GM12875 (cell line): ENCODE results near the gene ACER2.

Experiments
- H3K4me3 ChIP-seq: one replicate; pipeline ENCODE4 v1.5.1; 2011; ENCODE audit warnings: low read depth, low read length, control low read depth
- TF ChIP-seq, protein P1 (sequence below): IDR thresholded peaks from 2 replicates; pipeline ENCODE4 v1.5.1; 2011; ENCODE audit warnings: low read depth, mild to moderate bottlenecking, control low read depth, inconsistent platforms, low read length, moderate library complexity, borderline replicate concordance; ENCODE audit not compliant: insufficient read depth

Gene ACER2

DNA sequence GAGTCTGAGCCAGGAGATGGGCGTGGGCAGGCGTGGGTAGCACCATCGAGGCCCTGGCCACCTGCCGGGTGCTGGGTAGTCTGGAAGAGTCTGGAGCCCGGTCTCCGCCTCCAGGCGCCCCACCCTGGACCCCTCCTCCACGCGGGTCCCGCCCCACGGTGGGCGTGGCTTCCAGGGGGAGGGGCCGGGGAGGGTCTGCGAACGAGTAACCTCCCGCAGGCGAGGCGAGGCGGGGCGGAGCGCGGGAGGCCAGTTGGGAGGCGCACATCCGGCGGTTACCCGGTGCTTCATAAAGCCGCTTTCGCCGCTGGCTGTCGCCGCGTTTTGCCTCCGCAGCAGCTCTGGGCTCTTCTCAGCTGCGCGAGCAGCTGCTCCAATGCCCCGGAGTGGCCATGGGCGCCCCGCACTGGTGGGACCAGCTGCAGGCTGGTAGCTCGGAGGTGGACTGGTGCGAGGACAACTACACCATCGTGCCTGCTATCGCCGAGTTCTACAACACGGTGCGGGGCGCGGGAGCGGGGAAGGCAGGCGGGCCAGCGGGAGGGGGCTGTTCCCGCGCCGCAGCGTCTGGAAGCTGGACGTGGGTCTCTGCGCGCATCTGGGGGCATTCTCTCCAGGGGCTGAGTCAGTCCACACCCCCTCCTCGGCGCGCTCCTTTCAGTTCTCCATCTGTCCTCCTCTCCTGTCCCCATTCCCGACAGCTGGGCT lies at the start of gene ACER2:
ACER2 (plus strand) TSS at position 317 of the 708 bp plus-strand sequence; CDS start at position 393, 76 bp downstream.
- TF ChIP-seq, protein P1, sequence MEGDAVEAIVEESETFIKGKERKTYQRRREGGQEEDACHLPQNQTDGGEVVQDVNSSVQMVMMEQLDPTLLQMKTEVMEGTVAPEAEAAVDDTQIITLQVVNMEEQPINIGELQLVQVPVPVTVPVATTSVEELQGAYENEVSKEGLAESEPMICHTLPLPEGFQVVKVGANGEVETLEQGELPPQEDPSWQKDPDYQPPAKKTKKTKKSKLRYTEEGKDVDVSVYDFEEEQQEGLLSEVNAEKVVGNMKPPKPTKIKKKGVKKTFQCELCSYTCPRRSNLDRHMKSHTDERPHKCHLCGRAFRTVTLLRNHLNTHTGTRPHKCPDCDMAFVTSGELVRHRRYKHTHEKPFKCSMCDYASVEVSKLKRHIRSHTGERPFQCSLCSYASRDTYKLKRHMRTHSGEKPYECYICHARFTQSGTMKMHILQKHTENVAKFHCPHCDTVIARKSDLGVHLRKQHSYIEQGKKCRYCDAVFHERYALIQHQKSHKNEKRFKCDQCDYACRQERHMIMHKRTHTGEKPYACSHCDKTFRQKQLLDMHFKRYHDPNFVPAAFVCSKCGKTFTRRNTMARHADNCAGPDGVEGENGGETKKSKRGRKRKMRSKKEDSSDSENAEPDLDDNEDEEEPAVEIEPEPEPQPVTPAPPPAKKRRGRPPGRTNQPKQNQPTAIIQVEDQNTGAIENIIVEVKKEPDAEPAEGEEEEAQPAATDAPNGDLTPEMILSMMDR, result no peak
- peak within 1 kb of the TSS; percentile 79 for H3K4me3 ChIP-seq

DNA sequence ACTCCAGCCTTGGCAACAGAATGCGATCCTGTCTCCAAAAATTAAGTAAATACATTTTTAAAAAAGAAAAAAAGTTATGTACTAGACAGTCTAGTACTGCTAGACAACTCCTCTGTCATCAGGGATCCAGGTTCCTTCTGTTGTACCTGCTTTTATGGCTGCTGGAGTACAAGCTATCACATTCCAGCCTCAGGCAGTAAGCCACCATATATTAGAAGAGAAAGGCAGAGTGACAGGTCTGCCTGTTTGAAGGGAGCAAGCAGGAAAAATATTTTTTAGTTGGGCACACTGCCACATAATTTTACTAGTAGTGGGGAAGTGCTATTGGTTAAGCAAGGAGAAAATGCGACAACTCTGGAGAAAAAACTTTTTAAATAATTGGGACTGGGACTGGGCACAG lies 39.7 kb upstream of the ACER2 start:
- TF ChIP-seq, protein P1, result no peak
- no peak overlapping the region for H3K4me3 ChIP-seq

DNA sequence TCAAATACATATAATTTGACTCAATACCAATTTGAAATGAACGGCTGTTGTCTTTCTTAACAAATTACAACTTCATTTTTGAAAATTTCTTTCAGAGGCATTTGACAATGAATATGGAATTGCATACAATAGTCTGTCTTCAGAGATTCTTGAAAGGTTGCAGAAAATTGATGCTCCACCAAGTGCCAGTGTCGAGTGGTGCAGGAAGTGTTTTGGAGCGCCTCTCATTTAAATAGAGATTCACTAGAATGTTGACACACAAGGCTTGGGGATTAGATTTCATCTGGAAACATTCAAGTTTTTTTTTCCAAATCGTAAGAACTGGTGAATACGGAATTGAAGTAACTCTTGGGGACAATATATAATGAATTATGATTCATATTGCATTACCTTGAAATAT lies 36.9 kb upstream of the ACER2 start:
- no peak overlapping the region for H3K4me3 ChIP-seq
- TF ChIP-seq, protein P1, result no peak

DNA sequence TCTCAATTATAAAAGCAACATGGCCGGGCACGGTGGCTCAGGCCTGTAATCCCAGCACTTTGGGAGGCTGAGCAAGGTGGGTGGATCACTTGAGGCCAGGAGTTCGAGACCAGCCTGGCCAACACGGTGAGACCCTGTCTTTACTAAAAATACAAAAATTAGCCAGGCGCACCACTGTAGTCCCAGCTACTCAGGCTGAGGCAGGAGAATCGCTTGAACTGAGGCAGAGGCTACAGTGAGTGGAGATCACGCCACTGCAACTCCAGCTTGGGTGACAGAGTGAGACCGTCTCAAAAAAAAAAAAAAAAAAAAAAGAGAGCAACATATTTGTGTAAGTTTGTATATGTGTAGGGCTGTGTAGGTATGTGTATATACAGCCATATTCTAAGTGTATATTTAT lies 36.2 kb upstream of the ACER2 start:
- TF ChIP-seq, protein P1, result no peak

DNA sequence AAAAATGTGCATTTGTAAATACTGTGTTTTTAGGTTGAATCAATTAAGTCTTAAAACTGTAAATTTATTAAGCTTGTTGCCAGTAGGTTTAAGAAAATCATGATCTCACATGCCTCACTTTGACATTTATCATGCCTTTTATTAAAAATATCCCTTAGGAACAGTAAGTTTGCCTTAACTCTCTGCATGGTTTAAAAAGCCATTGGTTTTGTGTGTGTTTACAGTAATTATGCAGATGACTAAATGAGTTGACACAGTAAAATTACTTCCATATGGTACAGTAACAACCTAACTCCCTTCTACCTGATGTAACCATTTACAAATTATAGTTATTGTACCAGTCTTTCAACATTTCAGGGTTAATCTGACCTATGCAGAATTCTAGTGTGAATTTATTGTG lies 35.3 kb upstream of the ACER2 start:
- H3K4me3 ChIP-seq, result no peak overlapping the region
- TF ChIP-seq, protein P1, result no peak

More for the DNA sequence above, 36.2 kb upstream of the ACER2 start:
- H3K4me3 ChIP-seq, result no peak overlapping the region

DNA sequence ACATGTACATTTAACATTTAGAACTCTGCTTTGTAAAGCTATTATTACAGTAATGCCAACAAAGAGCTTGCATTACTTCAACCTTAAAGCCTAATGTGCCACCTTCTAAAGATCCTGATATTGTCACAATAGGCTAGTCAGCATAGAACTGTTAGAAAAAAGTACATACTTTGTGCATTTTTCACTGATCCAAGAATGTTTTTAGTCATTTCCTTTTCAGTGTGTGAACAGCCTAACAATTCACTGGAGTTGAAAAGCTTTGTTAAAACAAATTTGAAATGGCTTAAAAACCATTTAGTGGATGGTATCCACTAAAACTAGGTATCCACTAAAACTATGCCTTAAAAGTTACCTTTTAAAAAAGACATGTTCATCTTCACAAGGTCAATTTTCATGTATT lies 33.3 kb upstream of the ACER2 start:
- TF ChIP-seq, protein P1, result no peak
- H3K4me3 ChIP-seq, result no peak overlapping the region

DNA sequence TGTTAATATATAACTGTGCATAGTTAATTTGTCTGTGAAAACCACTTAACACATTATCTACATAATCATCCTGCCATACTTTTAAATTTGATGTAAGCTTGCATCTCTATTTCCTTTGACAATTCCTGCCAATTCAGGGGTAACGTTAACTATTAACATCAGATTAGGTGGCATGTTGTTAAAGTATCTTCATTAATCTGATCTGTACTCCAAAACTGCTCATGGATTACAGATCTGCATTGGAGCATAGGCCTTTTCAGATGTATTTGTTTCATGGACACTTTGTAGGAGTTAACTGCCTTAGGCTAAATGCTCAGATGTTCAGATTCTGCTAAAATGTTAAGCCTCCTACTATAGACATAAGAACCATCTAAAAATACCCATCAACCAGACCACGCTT lies 31.9 kb upstream of the ACER2 start:
- H3K4me3 ChIP-seq, result no peak overlapping the region
- TF ChIP-seq, protein P1, result no peak
